CD4-positive, alpha-beta T cell treated with Interleukin-17A for 1 hour (primary cell): ENCODE measurements around the gene TLCD5.

Experiments
- DNase-seq: peaks from one replicate; pipeline ENCODE4 v3.0.0-alpha.2; 2020

TLCD5 gene

GRCh38 chr11:120324932-120325810 is at the start of gene TLCD5:
Gene TLCD5 (plus strand): TSS chr11:120325299. CDS start chr11:120327442, 2,143 bp downstream.
- peak; percentile 32 for DNase-seq

- no peak for DNase-seq
Measured at GRCh38 chr11:120279502-120279901, 45.6 kb upstream of the TLCD5 start.

- DNase-seq: no peak
Measured at GRCh38 chr11:120280600-120281051, 44.5 kb upstream of the TLCD5 start.

- DNase-seq: no peak
Measured at GRCh38 chr11:120281143-120281795, 43.8 kb upstream of the TLCD5 start.

- DNase-seq: no peak
Measured at GRCh38 chr11:120283124-120283523, 42.0 kb upstream of the TLCD5 start.

- DNase-seq: no peak
Measured at GRCh38 chr11:120284272-120284671, 40.8 kb upstream of the TLCD5 start.

- no peak for DNase-seq
Measured at GRCh38 chr11:120285256-120285655, 39.8 kb upstream of the TLCD5 start.

- no peak for DNase-seq
Measured at GRCh38 chr11:120288021-120288420, 37.1 kb upstream of the TLCD5 start.

- no peak for DNase-seq
Measured at GRCh38 chr11:120289426-120289825, 35.7 kb upstream of the TLCD5 start.

- no peak for DNase-seq
Measured at GRCh38 chr11:120290956-120291355, 34.1 kb upstream of the TLCD5 start.

GRCh38 chr11:120293038-120293800 is 31.9 kb upstream of the TLCD5 start:
- DNase-seq: no peak

- no peak for DNase-seq
Measured at GRCh38 chr11:120294096-120294495, 31.0 kb upstream of the TLCD5 start.

GRCh38 chr11:120295099-120295498 is 30.0 kb upstream of the TLCD5 start:
- DNase-seq: no peak

GRCh38 chr11:120296554-120296953 is 28.5 kb upstream of the TLCD5 start:
- no peak for DNase-seq

GRCh38 chr11:120298461-120298860 is 26.6 kb upstream of the TLCD5 start:
- no peak for DNase-seq

GRCh38 chr11:120302001-120302805 is 22.9 kb upstream of the TLCD5 start:
- no peak for DNase-seq

GRCh38 chr11:120303004-120303637 is 22.0 kb upstream of the TLCD5 start:
- peak; percentile 60 for DNase-seq

GRCh38 chr11:120304526-120304925 is 20.6 kb upstream of the TLCD5 start:
- no peak for DNase-seq

- DNase-seq: no peak
Measured at GRCh38 chr11:120305286-120305685, 19.8 kb upstream of the TLCD5 start.

- no peak for DNase-seq
Measured at GRCh38 chr11:120306519-120307242, 18.4 kb upstream of the TLCD5 start.

GRCh38 chr11:120307476-120307875 is 17.6 kb upstream of the TLCD5 start:
- DNase-seq: no peak
